ENCODE measurements around the gene KCNN3.

Gene KCNN3

DNA sequence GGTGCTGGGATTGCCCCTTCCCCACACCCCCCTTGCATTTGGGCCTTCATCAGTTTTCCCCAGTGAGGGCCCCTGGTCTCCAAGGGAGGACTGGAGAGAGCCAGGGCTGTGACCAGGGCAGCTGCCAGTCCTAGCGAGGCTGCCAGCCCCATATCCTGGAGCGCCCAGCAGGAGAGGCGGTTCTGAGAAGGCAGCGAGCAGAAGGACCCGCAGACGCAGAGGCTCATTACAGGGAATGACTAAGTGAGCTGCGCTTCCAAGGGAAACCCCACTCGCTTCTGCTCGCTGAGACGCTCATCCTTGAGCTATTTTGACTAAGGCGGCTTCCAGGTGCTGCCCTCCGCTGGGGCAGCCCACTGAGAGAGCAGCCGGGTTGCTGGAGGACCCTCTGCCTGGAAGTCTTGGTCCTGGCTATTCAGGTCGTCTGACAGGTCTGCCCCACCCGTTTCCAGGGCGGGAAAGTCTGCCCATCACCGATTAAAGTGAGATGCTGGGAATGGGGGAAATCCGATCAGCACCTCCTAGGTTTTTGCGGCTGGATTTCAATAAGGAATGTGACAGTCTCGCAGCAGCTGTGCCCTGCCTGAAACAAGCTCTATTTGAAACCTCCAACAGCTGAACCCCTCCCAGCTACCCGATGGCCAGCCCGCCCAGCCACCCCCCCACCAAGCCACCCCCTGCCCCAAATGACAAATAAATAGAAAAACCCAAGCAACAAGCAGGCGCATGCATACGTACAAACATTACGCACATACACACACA, 2.8 kb downstream of the KCNN3 start:
- H3K4me3 ChIP-seq (ENCODE audit: low read depth, low read length) = peak overlapping the region; percentile 5
- TF ChIP-seq, protein P1, sequence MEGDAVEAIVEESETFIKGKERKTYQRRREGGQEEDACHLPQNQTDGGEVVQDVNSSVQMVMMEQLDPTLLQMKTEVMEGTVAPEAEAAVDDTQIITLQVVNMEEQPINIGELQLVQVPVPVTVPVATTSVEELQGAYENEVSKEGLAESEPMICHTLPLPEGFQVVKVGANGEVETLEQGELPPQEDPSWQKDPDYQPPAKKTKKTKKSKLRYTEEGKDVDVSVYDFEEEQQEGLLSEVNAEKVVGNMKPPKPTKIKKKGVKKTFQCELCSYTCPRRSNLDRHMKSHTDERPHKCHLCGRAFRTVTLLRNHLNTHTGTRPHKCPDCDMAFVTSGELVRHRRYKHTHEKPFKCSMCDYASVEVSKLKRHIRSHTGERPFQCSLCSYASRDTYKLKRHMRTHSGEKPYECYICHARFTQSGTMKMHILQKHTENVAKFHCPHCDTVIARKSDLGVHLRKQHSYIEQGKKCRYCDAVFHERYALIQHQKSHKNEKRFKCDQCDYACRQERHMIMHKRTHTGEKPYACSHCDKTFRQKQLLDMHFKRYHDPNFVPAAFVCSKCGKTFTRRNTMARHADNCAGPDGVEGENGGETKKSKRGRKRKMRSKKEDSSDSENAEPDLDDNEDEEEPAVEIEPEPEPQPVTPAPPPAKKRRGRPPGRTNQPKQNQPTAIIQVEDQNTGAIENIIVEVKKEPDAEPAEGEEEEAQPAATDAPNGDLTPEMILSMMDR (IDR thresholded peaks at IDR 0.05; ENCODE audit: low read depth, low read length) = no peak
- in situ Hi-C loops (cut with HindIII; ENCODE audit: low sequenced_read_pairs) = no loop called here
- peak; percentile 79 for DNase-seq (ENCODE audit: low read depth, low spot score)

DNA sequence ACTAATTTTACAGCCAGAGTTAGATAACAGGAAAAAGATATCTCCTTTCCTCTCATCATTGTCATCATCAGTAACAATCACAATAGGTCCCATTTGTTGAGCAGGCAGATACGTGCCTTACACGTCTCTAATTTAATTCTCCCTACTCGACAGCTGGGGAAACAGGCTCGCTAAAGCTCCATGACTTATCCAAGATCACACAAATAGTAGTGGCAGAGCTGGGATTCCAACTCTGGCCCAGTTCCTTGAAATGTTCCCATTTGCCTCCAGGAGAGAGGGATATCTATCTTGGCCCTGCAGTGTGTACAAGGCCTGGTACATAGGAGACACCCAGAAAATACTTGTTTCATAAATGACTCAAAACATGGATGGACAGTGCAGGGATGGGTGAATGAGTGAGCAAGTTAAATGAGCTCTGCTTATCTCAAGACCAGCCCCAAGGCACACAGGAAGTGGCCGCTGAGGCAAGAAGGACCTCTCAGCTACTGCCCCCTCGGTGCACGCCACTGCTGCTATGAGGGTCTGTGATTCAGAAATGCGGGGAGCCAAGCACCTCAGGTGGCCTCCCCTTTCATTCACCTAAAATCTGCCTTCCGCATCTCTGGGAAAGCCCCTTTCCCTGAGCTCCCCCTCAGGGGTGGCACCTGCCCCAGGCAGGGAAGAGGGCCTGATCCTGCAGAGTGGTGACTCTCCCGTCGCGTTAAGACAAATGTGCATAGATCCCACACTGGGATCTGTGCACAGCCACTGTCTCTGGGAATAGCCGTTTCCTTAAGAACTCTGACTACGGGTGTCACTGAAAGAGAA, 3.6 kb downstream of the KCNN3 start:
- in situ Hi-C loops (cut with HindIII; ENCODE audit: low sequenced_read_pairs) = no loop called here
- TF ChIP-seq, protein P1 (IDR thresholded peaks at IDR 0.05; ENCODE audit: low read depth, low read length) = no peak
- peak; percentile 32 for DNase-seq (ENCODE audit: low read depth, low spot score)
- H3K4me3 ChIP-seq (ENCODE audit: low read depth, low read length) = no peak overlapping the region

DNA sequence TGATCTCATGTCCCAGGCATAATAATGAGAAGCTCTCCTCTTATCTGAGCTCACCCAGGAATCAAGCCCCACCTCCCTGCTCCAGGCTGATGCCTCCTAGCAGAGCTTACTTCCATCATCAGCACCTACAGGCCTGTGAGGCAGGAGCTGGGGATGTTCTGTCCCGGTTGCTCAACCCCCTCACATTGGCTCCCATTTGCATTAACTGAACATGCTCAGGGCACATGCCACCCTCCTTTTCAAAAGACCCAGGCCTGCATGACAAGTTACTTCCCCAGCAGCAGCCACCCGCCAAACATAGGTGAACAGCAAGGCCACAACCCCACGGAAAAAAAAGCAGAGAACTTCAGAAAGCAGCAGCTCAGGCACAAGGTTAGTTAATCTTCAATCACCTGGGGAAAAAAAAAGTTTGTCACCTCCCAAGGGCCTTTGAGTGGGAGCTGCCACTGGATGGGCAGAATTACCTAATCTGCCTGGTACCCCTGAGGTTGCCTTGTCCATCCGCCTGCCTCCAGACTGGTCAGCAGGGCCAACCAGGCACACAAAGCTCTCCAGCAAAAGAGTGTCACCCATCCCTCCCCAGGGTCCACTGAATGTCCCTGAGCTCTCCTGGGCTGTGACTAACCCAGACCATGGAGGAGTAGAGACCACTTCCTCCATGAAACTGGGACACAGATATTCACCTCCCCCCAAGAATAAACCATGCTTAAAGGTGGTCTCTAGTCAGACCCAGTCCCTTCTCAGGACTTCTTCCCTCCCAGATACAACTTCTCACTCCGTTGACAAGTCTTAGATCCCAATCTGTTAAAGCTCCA, 4.4 kb downstream of the KCNN3 start:
- TF ChIP-seq, protein P1 (IDR thresholded peaks at IDR 0.05; ENCODE audit: low read depth, low read length) = no peak
- DNase-seq (ENCODE audit: low read depth, low spot score) = no peak
- in situ Hi-C loops (cut with HindIII; ENCODE audit: low sequenced_read_pairs) = no loop called here
- H3K4me3 ChIP-seq (ENCODE audit: low read depth, low read length) = no peak overlapping the region

DNA sequence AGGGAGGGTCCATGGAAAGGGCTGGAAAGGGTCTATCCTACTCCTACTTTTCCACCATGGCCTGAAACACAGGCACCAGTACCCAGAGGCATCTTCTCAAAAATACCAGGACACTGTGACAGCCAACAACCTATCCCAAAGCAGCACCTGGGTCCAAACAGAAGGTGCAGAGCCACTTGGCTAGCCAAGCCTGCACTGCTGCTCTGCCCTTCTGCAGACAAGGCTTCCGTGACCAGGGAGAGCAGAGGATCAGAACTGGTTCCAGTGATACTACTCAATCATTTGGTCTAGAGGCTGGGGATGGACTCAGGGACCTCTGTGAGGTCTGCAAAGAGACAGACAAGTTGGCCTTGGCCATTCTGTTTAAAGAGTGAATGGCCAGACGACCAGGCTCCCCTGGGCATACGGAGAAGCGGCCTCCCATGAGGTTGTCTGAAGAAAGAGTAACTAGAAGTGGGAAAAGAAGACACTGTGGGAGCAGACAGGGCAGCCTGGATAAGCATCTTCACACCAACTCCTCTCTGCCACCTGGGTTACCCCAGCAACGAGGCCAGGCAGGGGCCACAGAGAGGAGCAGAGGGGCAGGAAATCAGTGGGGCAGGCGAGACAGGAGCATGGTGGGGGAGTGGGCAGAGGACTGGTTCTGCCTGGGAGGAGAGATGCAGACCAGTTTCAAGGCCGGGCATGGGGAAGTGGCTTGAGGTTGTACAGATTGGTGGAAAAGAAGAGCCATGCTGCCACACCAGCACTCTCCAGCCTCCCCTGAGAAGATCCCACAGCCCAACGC, 5.7 kb downstream of the KCNN3 start:
- no peak for DNase-seq (ENCODE audit: low read depth, low spot score)
- in situ Hi-C loops (cut with HindIII; ENCODE audit: low sequenced_read_pairs) = no loop called here
- TF ChIP-seq, protein P1 (IDR thresholded peaks at IDR 0.05; ENCODE audit: low read depth, low read length) = no peak
- no peak overlapping the region for H3K4me3 ChIP-seq (ENCODE audit: low read depth, low read length)

DNA sequence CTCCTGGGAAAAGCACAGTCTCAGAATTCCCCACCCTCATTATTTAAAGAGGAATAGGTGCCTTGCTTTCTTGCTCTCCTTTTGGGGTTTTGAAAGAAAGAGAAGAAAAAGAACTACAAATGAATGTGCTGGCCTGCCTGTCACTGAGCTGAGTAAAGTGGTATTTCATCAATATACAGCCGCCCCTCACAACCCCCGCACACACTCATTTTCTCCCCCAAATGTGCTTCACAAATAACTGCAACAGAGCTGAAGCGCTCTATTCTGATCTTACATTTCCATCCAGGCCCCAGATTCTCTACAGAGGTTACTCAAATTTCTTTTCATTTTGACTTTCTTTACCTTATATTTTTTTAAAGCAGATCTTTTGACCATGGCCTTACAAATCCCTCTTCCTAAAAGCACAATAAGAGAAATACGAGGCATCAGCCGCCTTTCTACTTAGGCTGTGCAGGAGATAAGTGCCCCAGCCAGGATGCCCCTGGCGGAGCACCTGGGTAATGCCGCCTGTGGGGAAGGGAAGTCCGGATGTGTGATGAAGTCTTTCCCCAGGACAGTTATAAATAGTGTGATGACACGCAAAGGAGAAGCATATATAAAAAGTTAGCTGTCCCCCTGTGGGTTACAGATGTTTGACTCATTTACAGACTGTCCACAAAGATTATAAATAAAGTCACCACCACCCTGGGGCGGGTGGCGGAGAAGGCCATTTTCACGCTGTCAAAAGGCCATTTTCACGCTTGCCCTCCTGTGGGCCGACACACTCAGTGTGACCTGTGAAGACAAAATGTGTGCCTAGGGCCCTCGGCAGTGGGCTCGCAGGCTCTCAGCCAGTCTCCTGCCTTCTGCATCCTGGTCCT, 6.5 kb downstream of the KCNN3 start:
- H3K4me3 ChIP-seq (ENCODE audit: low read depth, low read length) = no peak overlapping the region
- peak; percentile 75 for DNase-seq (ENCODE audit: low read depth, low spot score)
- TF ChIP-seq, protein P1 (IDR thresholded peaks at IDR 0.05; ENCODE audit: low read depth, low read length) = peak; percentile 90
- in situ Hi-C loops (cut with HindIII; ENCODE audit: low sequenced_read_pairs) = no loop called here
